ENCODE results near the gene ERICH6B. TPM values are rescaled to one million over a fixed set of nuclear protein-coding genes. Genes with fewer than 3 reads are reported as not detected.

Gene ERICH6B
- polyA plus RNA-seq, 1 of the 3 experiments (the other 2 are of a cell fraction): not detected

- TF ChIP-seq TAF1 (IDR thresholded peaks at IDR 0.05; ENCODE audit: borderline replicate concordance, low read depth, low read length): no peak
- no peak for TF ChIP-seq RAD21 (IDR thresholded peaks at IDR 0.05; ENCODE audit: low read length)
- TF ChIP-seq FOXJ3 (CRISPR knock-in tag; IDR thresholded peaks at IDR 0.05): no peak
- TF ChIP-seq, protein P1, sequence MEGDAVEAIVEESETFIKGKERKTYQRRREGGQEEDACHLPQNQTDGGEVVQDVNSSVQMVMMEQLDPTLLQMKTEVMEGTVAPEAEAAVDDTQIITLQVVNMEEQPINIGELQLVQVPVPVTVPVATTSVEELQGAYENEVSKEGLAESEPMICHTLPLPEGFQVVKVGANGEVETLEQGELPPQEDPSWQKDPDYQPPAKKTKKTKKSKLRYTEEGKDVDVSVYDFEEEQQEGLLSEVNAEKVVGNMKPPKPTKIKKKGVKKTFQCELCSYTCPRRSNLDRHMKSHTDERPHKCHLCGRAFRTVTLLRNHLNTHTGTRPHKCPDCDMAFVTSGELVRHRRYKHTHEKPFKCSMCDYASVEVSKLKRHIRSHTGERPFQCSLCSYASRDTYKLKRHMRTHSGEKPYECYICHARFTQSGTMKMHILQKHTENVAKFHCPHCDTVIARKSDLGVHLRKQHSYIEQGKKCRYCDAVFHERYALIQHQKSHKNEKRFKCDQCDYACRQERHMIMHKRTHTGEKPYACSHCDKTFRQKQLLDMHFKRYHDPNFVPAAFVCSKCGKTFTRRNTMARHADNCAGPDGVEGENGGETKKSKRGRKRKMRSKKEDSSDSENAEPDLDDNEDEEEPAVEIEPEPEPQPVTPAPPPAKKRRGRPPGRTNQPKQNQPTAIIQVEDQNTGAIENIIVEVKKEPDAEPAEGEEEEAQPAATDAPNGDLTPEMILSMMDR (IDR thresholded peaks at IDR 0.05): no peak
- TF ChIP-seq SMC3 (IDR thresholded peaks at IDR 0.05; ENCODE audit: low read depth, low read length): no peak
- TF ChIP-seq NRF1 (IDR thresholded peaks at IDR 0.05; ENCODE audit: low read depth, low read length): no peak
- TF ChIP-seq GATA2 (CRISPR knock-in tag; IDR thresholded peaks at IDR 0.05): no peak
- no peak for TF ChIP-seq RXRA (IDR thresholded peaks at IDR 0.05; ENCODE audit: borderline replicate concordance, low read depth)
Measured at GRCh38 chr13:45607931-45608330, 7.6 kb downstream of the ERICH6B start (continued).

DNA sequence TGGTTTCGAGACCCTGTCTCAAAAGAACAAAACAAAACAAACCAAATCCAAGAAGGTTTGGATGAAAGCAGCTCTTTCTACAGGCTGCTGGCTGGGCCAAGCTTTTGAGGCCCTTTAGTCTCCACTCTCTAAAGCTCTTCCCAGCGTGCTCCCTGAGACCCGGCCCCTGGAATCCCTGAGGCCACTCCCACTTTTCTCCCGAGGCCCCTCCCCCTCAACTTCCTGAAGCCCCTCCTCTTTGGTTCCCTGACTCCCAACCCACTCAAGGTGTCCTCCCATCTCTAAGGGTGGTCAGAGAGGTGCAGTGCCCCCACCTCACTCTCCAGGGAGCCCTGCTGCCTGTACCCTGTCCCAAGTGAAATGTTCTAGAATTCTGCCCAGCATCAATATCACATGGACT is 10.6 kb downstream of the ERICH6B start:
- Histone ChIP-seq H3K4me1 (ENCODE audit: control insufficient read depth in 1 of 2, insufficient read depth in 2 of 2, low read depth in 1 of 2, low read length in 1 of 2) (peaks cover 0 to 10% of the 10 kb centered on the region in 2 experiments; a peak in 1 of 4 replicates), H3K27ac (ENCODE audit: low read depth in 2 of 2, low read length in 1 of 2) (no peak overlapping the region), H3F3A (replicated peaks; ENCODE audit: insufficient read depth) (no peaks in the 10 kb centered on the region), H3K79me2 (ENCODE audit: insufficient read depth) (no peaks in the 10 kb centered on the region), H3K36me3 (replicated peaks in 1 of 2; ENCODE audit: control insufficient read depth in 1 of 2, insufficient read depth in 2 of 2, low read length in 1 of 2) (no peaks in the 10 kb centered on the region), H3K9me2 (no peaks in the 10 kb centered on the region), H3K4me2 (no peak overlapping the region), H3K27me3 (ENCODE audit: insufficient read depth) (no peaks in the 10 kb centered on the region), H3K4me3 (ENCODE audit: low read depth in 2 of 2, low read length in 1 of 2) (no peak overlapping the region), H4K20me1 (ENCODE audit: insufficient read depth) (no peaks in the 10 kb centered on the region), H3K9me3 (no peaks in the 10 kb centered on the region), H3K9ac (no peak overlapping the region), H2AFZ (ENCODE audit: low read depth) (no peak overlapping the region)
- CTCF ChIA-PET: interaction anchor here (0.6 kb wide), 1 partner anchor 163 kb away, joined by 3 read pairs; no protein-coding TSS in a partner anchor
- 57% methylated on average over 4 of the region's 4 CpGs for WGBS (ENCODE audit: low lambda C conversion rate)
- POLR2A ChIA-PET: no interaction called here
- no peak for DNase-seq
- TF ChIP-seq MAX (IDR thresholded peaks at IDR 0.05; ENCODE audit: low read depth) (no peak), RXRA (IDR thresholded peaks at IDR 0.05; ENCODE audit: borderline replicate concordance, low read depth) (no peak)

DNA sequence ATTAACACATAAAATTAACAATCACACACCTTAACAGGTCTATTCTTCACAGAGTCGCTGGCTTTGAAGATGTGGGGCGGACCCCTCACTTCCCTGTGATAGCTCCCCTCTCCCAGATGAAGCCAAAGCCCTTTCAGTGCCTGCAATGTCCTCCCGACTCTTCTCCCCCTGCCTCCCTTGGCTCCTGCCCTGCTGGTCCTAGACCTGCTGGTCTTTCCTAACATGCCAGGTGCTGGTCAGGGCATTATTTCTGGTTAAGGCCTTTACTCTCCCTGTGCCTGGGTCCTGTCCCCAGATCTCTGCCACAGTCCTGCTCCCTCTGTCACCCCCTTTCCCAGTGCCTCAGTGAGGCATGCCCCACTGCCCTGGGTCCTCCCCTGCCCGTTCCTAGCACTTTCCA is 12.2 kb downstream of the ERICH6B start:
- no peaks in the 10 kb centered on the region for H3K9me3 ChIP-seq
- no peak overlapping the region for H3K4me3 ChIP-seq (ENCODE audit: low read depth in 2 of 2, low read length in 1 of 2)
- no peaks in the 10 kb centered on the region for H3F3A ChIP-seq (replicated peaks; ENCODE audit: insufficient read depth)
- H3K36me3 ChIP-seq (replicated peaks in 1 of 2; ENCODE audit: control insufficient read depth in 1 of 2, insufficient read depth in 2 of 2, low read length in 1 of 2): no peaks in the 10 kb centered on the region
- H3K79me2 ChIP-seq (ENCODE audit: insufficient read depth): no peaks in the 10 kb centered on the region
- TF ChIP-seq, protein P1 (IDR thresholded peaks at IDR 0.05): no peak
- no peak for TF ChIP-seq MXI1 (IDR thresholded peaks at IDR 0.05; ENCODE audit: low read depth, low read length)
- TF ChIP-seq, protein P2, sequence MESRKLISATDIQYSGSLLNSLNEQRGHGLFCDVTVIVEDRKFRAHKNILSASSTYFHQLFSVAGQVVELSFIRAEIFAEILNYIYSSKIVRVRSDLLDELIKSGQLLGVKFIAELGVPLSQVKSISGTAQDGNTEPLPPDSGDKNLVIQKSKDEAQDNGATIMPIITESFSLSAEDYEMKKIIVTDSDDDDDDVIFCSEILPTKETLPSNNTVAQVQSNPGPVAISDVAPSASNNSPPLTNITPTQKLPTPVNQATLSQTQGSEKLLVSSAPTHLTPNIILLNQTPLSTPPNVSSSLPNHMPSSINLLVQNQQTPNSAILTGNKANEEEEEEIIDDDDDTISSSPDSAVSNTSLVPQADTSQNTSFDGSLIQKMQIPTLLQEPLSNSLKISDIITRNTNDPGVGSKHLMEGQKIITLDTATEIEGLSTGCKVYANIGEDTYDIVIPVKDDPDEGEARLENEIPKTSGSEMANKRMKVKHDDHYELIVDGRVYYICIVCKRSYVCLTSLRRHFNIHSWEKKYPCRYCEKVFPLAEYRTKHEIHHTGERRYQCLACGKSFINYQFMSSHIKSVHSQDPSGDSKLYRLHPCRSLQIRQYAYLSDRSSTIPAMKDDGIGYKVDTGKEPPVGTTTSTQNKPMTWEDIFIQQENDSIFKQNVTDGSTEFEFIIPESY (IDR thresholded peaks at IDR 0.05; ENCODE audit: borderline replicate concordance, low read depth): no peak
- TF ChIP-seq FOSL2 (IDR thresholded peaks at IDR 0.05; ENCODE audit: borderline replicate concordance, low read depth): no peak
- TF ChIP-seq RXRA (IDR thresholded peaks at IDR 0.05; ENCODE audit: borderline replicate concordance, low read depth): no peak
- no peak for TF ChIP-seq RAD21 (IDR thresholded peaks at IDR 0.05; ENCODE audit: low read length)
- no peak for TF ChIP-seq FOXJ3 (CRISPR knock-in tag; IDR thresholded peaks at IDR 0.05)
- no peaks in the 10 kb centered on the region for H4K20me1 ChIP-seq (ENCODE audit: insufficient read depth)
- no peak overlapping the region for H3K9ac ChIP-seq
- ChIA-PET CTCF (no interaction called here), POLR2A (no interaction called here)
- DNase-seq: no peak
- H3K27ac ChIP-seq (ENCODE audit: low read depth in 2 of 2, low read length in 1 of 2): no peak overlapping the region
- no peak overlapping the region for H3K4me2 ChIP-seq
- H3K9me2 ChIP-seq: no peaks in the 10 kb centered on the region
- 32% methylated on average over 4 of the region's 4 CpGs for WGBS (ENCODE audit: low lambda C conversion rate)
- H2AFZ ChIP-seq (ENCODE audit: low read depth): no peak overlapping the region
- no peaks in the 10 kb centered on the region for H3K27me3 ChIP-seq (ENCODE audit: insufficient read depth)
- H3K4me1 ChIP-seq (ENCODE audit: control insufficient read depth in 1 of 2, insufficient read depth in 2 of 2, low read depth in 1 of 2, low read length in 1 of 2): peaks cover 0 to 10% of the 10 kb centered on the region in 2 experiments; a peak in 1 of 4 replicates

Data from SK-N-SH (cell line).